ENCODE data around the gene PPIA.

Gene PPIA

GRCh38 chr7:44759246-44759645 lies 37.2 kb upstream of the PPIA start:
- Mint-ChIP-seq H3K9me3 (no peaks in the 10 kb centered on the region), H3K36me3 (ENCODE audit: low read depth) (peaks cover 13% of the 10 kb centered on the region), H3K27ac (no peak overlapping the region), H3K4me1 (peaks cover 4% of the 10 kb centered on the region), H3K4me3 (no peak overlapping the region), H3K27me3 (no peaks in the 10 kb centered on the region)
- ATAC-seq (no peak), DNase-seq (no peak)

DNA sequence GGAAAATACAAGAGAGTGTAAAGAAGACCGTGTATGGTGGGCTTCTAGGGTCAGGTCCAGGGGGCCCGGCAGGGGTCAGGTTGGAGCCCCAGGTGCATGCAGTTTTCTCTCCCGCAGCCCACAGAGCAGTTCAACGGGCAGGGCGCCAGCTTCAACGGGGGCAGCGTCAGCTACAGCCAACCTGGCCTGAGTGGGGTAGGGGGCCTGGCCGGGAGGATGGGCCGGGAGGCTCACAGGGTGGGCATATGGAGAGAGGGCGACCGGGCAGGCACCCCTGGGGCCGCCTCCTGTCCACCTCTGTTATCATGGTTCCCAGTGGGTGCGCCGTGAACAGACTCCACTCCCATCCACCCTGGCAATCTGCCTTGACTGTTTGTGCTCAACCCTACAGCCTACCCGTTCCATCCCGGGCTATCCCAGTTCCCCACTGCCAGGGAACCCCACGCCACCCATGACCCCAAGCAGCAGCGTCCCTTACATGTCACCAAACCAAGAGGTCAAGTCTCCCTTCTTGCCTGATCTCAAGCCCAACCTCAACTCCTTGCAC lies 36.4 kb upstream of the PPIA start:
- ATAC-seq (no peak), DNase-seq (no peak)
- Mint-ChIP-seq H3K27me3 (no peaks in the 10 kb centered on the region), H3K36me3 (ENCODE audit: low read depth) (peaks cover 17% of the 10 kb centered on the region), H3K9me3 (no peaks in the 10 kb centered on the region), H3K4me3 (no peak overlapping the region), H3K27ac (no peak overlapping the region), H3K4me1 (peaks cover under 1% of the 10 kb centered on the region)

DNA sequence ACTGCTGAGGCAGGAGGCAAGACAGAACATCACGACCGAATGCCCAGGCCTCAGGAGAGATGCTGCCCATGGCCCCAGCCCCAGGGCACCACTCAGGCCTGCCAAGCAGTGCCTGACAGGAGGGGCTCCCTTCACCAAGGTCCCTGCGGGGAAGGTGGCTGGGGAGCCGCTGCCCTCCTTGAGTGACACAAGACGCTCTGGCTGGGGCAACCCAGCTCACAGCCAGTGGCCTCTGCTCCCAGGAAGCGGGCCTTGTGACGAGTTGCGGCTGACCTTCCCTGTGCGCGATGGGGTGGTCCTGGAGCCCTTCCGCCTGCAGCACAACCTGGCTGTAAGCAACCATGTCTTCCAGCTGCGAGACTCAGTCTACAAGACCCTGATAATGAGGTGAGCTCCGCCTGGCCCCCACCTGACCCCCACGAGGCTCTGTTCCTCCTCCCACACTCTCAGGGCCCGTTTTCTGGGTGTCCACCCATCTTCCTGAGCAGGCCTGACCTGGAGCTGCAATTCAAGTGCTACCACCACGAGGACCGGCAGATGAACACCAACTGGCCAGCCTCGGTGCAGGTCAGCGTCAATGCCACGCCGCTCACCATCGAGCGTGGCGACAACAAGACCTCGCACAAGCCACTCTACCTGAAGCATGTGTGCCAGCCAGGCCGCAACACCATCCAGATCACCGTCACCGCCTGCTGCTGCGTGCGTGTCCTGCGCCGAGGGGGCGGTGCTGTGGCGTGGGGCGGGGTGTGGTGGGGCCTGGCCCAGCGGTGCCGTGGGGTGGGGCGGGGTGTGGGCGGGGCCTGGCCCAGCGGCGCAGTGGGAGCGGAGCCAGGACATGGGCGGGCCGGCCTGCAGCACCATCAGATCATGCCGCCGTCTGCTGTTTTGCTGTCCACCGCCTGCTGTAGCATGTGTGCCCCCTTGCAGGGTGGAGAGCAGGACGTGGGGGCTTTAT lies 35.0 kb upstream of the PPIA start:
- Mint-ChIP-seq H3K4me3 (no peak overlapping the region), H3K36me3 (ENCODE audit: low read depth) (peaks cover 23% of the 10 kb centered on the region), H3K4me1 (no peaks in the 10 kb centered on the region), H3K9me3 (no peaks in the 10 kb centered on the region), H3K27ac (no peak overlapping the region), H3K27me3 (no peaks in the 10 kb centered on the region)
- DNase-seq (no peak), ATAC-seq (no peak)

DNA sequence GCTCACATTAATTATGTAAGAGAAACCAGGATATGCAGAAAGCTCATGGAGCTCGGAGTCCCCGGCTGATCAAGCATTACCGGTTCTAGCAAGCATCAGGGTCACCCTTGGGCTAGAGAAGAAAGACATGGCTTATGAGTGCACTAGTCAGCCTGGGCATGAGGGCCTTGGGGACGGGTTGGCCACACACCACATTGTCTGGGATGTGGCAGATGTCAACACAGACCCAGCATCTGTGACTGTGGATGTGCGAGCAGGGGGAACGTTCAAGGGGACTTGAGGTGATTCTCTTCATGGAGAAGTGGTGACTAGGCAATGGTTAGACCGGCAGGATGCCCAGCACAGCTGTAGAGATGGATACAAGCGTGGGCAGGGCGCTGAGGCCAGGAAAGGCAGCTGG lies 34.2 kb upstream of the PPIA start:
- peaks cover 27% of the 10 kb centered on the region for H3K36me3 Mint-ChIP-seq (ENCODE audit: low read depth)
- no peak for ATAC-seq
- H3K4me3 Mint-ChIP-seq = no peak overlapping the region
- peaks cover 2% of the 10 kb centered on the region for H3K4me1 Mint-ChIP-seq
- no peaks in the 10 kb centered on the region for H3K27me3 Mint-ChIP-seq
- DNase-seq = no peak
- H3K27ac Mint-ChIP-seq = no peak overlapping the region
- H3K9me3 Mint-ChIP-seq = no peaks in the 10 kb centered on the region

GRCh38 chr7:44762726-44763522 lies 33.6 kb upstream of the PPIA start:
- H3K27ac Mint-ChIP-seq = no peak overlapping the region
- no peaks in the 10 kb centered on the region for H3K9me3 Mint-ChIP-seq
- H3K36me3 Mint-ChIP-seq (ENCODE audit: low read depth) = peaks cover 32% of the 10 kb centered on the region
- ATAC-seq = no peak
- H3K4me3 Mint-ChIP-seq = no peak overlapping the region
- DNase-seq = no peak
- peaks cover 7% of the 10 kb centered on the region for H3K4me1 Mint-ChIP-seq
- H3K27me3 Mint-ChIP-seq = no peaks in the 10 kb centered on the region

DNA sequence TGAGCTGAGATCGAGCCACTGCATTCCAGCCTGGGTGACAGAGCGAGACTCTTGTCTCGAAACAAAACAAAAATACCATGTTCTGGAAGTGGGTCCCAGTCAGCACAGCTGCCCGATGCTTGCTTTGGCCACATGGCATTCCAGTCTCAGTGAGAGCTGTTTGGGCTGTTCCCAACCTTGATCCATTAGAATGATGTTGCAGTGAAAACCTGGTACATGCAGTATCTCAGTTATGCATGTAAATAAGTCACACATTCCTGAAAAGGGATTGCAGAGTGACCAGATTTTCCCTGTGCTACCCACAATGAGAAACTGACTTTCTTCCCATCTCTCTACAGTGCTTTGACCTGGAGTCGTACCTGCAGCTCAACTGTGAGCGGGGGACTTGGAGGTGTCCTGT lies 32.4 kb upstream of the PPIA start:
- Mint-ChIP-seq H3K27me3 (no peaks in the 10 kb centered on the region), H3K4me3 (no peak overlapping the region), H3K27ac (no peak overlapping the region), H3K36me3 (ENCODE audit: low read depth) (peaks cover 32% of the 10 kb centered on the region), H3K4me1 (peaks cover 18% of the 10 kb centered on the region), H3K9me3 (no peaks in the 10 kb centered on the region)
- DNase-seq = no peak
- ATAC-seq = no peak

DNA sequence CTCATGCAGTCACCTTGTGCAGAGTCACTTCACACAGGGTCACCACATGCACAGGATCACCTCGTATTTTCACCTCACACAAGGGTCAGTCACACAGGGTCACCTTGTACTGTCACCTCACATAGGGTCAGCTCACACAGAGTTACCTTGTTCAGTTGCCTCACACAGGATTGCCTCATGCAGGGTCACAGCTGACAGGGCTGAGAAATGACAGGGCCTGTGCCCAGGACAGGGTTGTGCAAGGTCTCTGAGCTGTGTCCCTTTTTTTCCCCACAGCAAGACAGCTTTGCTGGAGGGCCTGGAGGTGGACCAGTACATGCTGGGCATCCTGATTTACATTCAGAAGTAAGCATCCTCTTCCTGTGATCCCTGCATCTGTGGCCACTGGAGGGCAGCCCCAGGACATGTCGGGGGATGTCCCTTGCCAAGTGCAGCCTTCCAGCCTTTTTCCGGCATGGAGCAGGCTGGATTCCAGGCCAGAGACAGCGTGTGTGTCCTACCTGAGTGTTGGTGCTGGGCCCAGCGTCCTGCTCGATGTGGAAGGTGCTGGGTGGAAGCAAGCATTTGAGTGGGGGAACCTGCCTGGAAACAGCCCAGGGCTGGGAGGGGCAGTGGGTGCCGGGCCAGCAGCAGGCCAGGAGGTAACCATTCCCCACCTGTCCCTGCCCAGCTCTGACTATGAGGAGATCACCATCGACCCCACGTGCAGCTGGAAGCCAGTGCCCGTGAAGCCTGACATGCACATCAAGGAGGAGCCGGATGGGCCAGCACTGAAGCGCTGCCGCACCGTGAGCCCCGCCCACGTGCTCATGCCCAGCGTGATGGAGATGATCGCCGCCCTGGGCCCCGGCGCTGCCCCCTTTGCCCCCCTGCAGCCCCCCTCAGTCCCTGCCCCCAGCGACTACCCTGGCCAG lies 31.6 kb upstream of the PPIA start:
- Mint-ChIP-seq H3K4me1 (peaks cover 27% of the 10 kb centered on the region), H3K27me3 (no peaks in the 10 kb centered on the region), H3K9me3 (no peaks in the 10 kb centered on the region), H3K36me3 (ENCODE audit: low read depth) (peaks cover 31% of the 10 kb centered on the region), H3K27ac (no peak overlapping the region), H3K4me3 (no peak overlapping the region)
- no peak for ATAC-seq
- no peak for DNase-seq

GRCh38 chr7:44765579-44766415 lies 30.7 kb upstream of the PPIA start:
- Mint-ChIP-seq H3K27ac (no peak overlapping the region), H3K27me3 (no peaks in the 10 kb centered on the region), H3K9me3 (no peaks in the 10 kb centered on the region), H3K4me1 (peaks cover 35% of the 10 kb centered on the region), H3K36me3 (ENCODE audit: low read depth) (peaks cover 34% of the 10 kb centered on the region), H3K4me3 (no peak overlapping the region)
- ATAC-seq = no peak
- no peak for DNase-seq

DNA sequence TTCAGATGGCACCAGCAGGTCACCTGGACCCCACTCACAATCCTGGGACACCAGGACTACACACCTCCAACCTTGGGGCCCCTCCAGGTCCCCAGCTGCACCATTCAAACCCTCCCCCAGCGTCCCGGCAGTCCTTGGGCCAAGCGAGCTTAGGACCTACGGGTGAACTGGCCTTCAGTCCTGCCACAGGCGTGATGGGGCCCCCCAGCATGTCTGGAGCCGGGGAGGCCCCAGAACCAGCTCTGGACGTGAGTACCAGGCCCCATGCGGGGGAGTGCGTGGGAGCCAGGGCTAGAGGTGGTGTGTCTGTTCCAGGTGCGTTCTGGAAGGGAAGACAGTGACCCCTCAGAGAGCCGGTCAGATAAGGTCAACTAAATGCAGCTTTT lies 30.1 kb upstream of the PPIA start:
- H3K4me1 Mint-ChIP-seq = peaks cover 39% of the 10 kb centered on the region
- H3K9me3 Mint-ChIP-seq = no peaks in the 10 kb centered on the region
- no peak overlapping the region for H3K4me3 Mint-ChIP-seq
- H3K27ac Mint-ChIP-seq = no peak overlapping the region
- no peak for ATAC-seq
- H3K27me3 Mint-ChIP-seq = no peaks in the 10 kb centered on the region
- H3K36me3 Mint-ChIP-seq (ENCODE audit: low read depth) = peaks cover 34% of the 10 kb centered on the region
- no peak for DNase-seq

- Mint-ChIP-seq H3K27me3 (no peaks in the 10 kb centered on the region), H3K27ac (no peak overlapping the region), H3K4me1 (peaks cover 40% of the 10 kb centered on the region), H3K36me3 (ENCODE audit: low read depth) (peaks cover 30% of the 10 kb centered on the region), H3K9me3 (no peaks in the 10 kb centered on the region), H3K4me3 (no peak overlapping the region)
- no peak for DNase-seq
- ATAC-seq = no peak
Observed at GRCh38 chr7:44767134-44767911, 29.2 kb upstream of the PPIA start.

- ATAC-seq (no peak), DNase-seq (no peak)
- H3K4me1 Mint-ChIP-seq = peaks cover 40% of the 10 kb centered on the region
- peaks cover 29% of the 10 kb centered on the region for H3K36me3 Mint-ChIP-seq (ENCODE audit: low read depth)
- no peak overlapping the region for H3K27ac Mint-ChIP-seq
- H3K4me3 Mint-ChIP-seq = no peak overlapping the region
- no peaks in the 10 kb centered on the region for H3K27me3 Mint-ChIP-seq
- no peaks in the 10 kb centered on the region for H3K9me3 Mint-ChIP-seq
Observed at GRCh38 chr7:44767912-44768627, 28.4 kb upstream of the PPIA start.

DNA sequence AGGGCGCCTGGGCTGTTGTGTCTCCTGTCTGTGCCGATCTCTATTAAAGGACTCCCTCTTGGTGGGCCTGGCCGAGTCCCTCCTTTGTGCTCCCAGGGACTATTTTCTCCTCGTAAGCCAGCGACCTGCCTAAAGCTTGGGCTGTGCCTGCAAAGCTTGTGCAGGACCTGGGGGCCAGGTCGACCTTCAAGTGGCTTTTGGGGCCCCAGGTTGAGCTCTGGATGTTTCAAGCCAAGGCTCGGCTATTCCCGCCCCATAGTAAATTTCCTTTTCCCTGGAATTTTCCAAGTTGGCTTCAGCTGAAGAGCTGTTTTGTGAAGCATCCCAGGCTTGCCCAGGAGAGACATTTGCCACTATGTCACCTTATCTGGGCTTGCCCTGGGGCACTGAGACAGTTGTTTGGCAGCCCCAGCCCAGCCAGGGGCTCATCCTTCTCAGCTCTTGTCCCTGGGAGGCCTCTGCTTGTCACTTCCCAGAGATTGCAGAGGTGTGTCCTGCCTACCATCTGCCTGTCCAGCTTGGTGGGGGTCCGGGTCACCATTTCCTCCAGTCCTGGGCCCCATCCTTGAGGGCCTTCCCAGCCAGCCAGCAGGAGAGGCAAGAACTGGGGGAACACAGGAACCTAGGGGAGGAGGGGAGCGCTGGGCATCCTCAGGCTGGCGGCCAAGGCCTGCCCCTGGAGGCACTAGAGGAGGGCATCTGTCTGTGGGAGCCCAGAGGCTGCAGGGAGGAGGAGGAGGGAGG lies 27.7 kb upstream of the PPIA start:
- no peak overlapping the region for H3K4me3 Mint-ChIP-seq
- H3K4me1 Mint-ChIP-seq = peaks cover 40% of the 10 kb centered on the region
- H3K36me3 Mint-ChIP-seq (ENCODE audit: low read depth) = peaks cover 25% of the 10 kb centered on the region

More for the DNA sequence above, 27.7 kb upstream of the PPIA start:
- Mint-ChIP-seq H3K27me3 (no peaks in the 10 kb centered on the region), H3K27ac (no peak overlapping the region), H3K9me3 (no peaks in the 10 kb centered on the region)
- no peak for ATAC-seq
- no peak for DNase-seq
